Daoy (cell line): ENCODE data around the gene OVOL1. TPM values are rescaled to one million over a fixed set of nuclear protein-coding genes. Genes with fewer than 3 reads are reported as not detected.

Experiments used
- DNase-seq: peaks from one replicate; pipeline ENCODE4 v3.0.0-alpha.2; 2015; ENCODE audit warnings: low read depth
- total RNA-seq: library from RNA; depleted of rRNA; stranded (reverse); fragments of >200 nt; shearing (Covaris generic); gene quantifications from 2 replicates; pipeline ENCODE4 v1.2.3, GENCODE V29; 2014

OVOL1 gene
- total RNA-seq, 1 experiment from 2014 or later: not detected

DNA sequence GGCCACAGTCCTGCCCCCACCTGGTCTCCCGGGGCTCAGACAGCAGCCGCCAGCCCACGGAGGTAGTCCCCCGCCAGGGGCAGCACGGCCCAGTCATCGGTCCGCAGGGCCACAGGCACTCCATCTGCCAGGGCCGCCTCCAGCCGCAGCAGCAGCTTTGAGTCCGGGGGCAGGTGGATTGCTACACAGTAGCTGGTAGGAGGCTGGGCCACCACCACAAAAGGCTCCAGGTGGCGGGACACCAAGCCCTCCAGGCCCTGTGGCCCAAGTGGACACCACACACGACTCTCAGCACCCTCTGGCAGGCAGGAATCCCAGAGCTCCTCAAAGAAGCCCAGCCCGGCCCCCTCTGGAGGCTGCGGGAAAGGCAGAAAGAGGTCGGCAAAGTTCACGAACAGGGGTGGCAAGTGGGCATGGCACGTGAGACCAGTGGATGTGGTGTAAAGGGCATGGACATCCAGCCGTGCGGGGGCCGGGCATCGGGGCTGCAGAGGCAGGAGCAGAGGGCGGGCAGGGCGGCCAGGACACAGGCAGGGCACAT, 9.0 kb upstream of the OVOL1 start:
- no peak for DNase-seq

- DNase-seq: no peak
Observed at GRCh38 chr11:65778431-65778900, 8.4 kb upstream of the OVOL1 start.

GRCh38 chr11:65778901-65779668, 7.8 kb upstream of the OVOL1 start:
- DNase-seq: no peak

DNA sequence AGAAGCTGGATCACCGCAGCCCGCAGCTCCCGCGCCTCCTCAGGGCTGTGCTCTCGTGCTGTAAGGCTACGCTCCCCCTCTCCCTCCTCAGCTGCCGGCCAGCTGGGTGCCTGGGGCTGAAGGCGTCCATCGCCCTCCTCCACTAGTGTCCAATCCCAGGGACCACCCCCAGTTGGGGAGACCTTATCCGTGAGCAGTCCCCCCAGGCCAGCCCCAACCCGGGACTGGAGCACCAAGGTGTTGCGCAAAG, 7.3 kb upstream of the OVOL1 start:
- no peak for DNase-seq

DNA sequence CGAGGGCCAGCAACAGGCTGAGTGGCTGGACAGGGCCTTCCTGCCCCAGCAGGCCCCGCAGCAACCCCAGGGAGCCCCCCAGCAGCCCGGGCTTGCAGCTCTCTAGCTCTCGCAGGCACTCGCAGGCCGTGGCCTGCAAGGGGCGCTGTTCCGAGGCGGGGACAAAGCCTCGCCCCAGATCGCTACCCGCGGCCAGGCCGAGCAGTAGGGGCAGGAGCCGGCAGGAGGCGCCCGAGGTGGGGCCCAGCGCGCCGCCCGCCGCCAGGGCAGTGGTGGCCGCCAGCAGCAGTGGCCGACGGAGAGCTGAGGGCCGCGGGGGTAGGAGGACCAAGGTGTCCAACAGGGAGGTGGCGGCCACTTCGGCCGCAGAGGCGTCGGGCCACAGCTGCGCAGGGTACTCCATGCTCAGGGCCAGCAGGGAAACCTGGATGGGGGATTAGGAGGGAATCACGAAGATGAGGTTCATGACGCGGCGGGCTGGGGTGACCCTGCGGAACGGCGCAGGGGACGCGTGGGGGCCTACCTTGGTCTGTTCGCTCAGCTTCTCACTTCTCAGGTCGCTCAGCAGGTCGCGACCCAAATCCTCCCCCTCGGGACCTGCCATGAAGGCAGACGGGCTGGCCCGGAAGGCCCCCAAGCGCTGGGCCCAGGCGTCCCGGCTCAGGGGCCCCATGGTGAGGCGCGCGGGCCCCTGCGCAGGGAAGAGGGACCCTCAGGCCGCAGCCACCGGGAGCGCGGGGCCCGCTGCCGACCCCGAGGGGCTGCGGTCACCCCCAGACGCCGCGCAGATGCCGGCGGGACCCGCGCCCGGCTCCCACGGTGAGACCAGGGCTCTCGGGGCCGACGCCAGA, 6.7 kb upstream of the OVOL1 start:
- DNase-seq: peak; percentile 84

DNA sequence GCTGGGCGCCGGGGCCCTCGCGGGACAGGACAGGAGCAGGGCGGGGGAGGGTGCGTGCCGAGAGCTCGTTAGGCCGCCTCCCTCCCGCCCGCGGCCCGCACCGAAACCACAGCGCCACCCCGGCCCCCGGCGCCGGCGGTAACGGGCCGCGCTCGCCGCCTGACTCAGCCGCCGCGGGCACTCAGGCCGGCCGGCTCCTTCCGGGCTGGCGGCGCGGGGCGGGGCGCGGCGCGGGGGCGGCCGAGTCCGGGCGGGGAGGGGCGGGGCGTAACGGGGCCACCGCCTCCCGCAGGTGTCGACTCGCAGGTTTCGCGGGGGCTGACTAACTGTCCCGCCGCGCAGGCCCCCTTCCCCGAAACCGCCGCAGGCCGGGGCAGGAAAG, 6.1 kb upstream of the OVOL1 start, which contains the start of gene AP5B1:
Gene AP5B1, minus strand, starts transcription at position 207 of the 382 bp plus-strand sequence. CDS start 385 bp downstream, outside the sequence.
- DNase-seq: peak; percentile 85

GRCh38 chr11:65781152-65781961, 5.5 kb upstream of the OVOL1 start:
- no peak for DNase-seq

DNA sequence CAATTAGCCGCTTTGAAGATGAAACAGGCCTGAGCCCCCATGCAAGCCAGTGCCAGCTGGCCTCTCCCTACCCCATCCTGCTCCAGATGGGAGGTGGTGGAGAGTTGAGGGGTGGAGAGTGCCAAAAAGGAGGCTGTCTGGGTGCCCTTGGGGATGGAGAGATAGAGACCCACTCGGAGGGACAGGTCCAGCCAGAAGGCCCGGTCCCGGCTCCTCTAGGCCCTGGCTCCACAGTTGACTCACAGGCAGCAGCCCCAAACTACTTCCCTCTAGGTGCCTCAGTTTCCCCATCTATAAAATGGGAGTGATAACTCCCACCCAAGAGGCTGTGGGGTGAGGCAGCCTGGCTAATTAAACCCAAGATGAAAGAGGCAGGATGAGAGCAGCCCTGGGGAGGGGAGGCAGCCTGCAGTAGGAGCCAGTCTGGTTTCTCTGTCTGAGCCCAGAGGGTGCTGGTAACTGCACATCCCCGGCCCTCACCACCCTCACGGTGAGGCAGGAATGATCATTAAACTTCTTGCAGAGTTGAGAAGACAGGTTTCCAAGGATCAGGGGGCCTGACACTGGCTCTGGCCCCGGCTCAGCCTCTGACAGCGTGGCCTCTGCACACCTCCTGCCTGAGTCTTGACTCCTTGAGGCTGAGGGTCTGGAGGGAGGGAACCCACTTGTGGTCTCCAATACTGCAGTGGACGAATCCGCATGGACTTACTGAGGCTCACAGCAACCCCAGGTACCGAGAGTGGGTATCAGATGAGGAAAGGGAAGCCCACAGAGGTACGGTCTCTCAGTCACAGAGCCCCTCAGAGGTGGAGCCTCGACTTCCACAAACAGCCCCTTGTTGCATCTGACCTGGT, 4.7 kb upstream of the OVOL1 start:
- DNase-seq: no peak

- DNase-seq: no peak
Observed at GRCh38 chr11:65782816-65783228, 4.0 kb upstream of the OVOL1 start.

DNA sequence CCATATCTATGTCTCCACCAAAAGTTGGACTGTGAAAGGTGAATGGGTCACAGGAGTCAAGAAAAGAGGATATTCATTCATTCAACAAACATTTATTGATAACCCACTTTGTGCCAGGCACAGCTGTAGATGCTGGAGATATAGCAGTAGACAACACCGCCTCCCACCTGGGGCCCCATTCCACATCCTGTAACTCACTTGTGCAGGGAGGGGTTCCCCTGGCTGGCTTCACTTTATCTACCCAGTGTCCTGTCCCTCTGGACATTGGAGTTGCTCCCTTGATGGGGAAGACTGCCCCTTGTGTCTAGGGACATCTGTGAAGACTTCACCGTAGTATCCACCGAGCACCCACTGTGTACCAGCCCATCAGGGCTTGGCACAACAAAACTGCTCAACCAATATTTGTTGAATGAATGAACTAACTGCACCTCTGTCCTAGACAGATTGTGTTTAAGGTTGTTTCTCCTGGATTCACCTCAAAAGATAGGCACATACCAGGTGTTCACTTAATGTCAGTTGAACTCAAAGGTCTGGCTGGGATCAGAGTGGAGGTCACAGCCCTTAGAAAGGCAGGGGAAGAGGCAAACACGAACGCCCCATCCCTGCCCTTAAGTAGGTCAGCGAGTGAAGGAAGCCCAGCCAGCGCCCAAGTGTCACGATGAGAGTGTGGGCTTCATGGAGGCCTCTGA, 1.4 kb upstream of the OVOL1 start:
- DNase-seq: no peak

GRCh38 chr11:65786008-65786785, 666 bp upstream of the OVOL1 start:
- DNase-seq: no peak

DNA sequence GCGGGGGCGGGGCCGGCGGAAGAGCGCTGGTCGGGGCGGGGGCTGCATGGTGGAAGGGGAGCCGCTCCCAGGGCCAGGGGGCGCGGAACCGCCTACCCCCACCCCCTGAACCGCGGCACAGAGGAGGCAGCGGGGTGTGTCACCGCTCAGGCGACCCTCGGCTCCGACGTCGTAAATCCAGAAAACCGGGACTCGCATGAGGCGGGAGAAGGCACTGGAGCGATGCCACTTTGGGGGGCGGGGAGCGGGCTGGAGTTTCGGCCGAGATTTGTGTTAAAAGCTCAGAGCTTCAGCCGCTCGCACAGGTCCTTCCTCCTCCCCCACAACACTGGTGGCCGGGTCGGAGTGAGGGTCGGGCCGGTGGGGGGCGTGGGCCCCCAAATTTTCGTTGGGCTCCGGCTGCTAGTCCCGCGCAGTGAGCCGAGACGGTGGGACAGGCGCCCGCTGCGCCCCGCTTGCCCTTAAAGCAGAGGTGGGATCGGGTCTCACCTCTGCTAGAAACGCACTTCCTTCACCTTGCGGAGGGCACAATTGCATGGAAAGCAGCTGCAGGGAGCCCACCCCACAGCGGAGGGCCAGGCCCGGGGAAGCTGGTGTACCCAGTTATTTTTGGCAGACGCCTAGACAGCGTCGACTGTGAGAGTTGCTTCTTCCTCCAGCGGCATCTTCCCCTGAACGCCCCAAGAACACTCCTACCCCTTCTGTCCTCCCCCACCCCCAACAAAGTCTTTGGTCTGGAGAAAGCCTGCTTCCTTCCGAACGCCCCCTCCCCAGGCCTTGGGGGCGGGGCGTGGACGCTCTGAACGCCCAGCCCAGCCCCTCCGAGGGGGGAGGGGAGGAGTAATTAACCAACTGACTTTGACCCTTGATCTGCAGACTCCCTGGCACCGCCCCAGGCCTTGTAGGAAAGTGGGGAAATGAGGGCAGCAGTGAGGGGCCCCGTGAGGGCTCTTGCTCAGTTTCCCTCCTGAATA, 1.1 kb downstream of the OVOL1 start:
- DNase-seq: no peak

DNA sequence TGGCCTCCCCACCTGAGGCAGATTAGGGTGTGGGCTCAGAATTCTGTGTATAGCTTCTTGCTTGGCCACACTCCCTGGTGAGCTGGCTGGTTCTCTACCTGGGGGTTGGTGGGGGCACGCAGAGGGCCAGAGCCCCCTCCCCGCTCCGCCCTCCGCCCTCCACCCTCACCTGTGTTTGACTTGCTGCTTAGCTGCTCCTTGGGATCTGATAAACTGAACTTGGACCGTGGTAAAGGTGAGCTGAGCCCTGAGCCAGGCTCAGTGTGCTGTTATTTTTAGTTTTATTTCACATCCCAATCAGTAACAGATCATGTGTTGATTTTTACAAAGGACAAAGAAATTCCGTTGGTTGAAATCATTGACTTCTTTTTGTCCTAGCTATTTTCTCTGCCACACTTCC, 2.0 kb downstream of the OVOL1 start:
- no peak for DNase-seq

DNA sequence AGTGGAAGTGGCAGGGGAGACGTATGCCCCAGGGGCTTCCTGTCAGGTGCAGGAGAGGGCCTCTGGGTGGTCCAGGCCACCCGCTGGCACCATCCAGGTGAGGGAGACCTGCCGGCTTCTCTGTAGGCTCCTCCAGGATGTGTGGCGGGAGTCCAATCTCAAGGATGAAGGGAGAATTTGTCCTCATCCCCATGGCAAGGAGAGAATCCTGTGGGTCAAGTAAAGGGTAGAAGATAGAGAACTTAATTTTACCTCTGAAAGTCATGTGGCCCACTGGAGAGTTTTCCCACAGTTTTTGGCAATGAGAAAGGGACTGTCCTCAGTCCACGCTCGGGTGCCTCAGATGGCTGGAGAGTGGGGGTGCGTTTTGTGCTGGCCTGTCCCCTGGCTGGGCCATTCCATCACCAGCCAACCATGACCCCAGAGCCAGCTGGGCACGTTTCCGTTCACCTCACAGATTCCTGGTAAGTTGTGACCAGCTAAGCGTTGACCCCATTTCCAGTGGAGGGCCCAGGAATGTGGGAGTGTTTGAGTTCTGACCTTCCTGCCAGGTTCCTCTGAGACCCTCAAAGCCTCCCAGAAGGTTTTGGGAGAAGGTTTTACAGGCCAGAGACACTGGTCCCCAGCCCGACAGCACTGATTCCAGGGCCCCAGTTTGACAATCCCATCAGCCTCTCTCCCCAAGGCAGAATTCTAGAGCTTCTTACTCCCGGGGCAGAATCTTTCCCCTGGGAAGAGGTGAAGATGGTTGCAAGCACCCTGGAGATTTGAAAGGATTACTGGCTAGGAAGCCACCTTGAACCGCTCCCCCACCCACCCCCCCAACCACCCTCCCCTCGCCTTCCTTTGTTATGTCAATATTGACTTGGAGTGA, 2.6 kb downstream of the OVOL1 start:
- DNase-seq: no peak

DNA sequence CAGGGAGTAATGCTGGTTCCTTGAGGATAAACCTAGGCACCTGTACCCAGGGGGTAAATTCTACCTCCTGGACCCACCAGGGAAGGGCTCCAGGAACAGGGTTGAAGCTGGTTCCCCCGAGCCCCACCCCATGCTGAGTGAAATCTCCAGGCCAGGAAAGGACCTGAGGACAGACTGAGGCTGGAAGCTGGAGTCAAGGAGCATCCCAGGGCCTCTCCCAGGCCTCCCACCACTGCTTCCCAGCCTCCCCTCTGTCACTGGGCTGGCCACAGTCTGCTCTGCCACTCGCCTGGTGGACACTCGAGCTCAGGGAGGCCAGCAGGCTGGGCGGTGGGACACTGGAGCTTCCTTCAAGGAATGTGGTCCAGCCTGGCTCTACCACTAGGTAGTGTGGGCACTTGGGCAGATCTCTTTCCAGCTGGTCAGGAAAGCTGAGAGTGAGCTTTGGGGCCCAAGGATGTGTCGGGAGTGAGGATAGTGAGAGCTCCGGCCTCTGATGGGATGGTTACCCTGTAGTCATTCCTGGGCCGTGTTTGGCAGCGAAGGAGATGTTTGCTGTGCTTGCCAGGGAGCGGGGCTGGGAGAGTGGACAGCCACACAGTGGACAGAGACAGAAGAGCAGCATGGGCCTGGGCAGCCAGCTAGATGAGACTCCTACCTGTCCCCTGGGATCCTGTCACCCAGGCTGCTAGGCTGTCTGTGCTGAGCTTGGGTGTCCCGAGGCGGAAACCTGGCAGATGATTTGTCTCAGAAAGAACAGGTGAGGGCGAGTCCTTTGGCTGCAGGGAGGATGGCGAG, 3.4 kb downstream of the OVOL1 start:
- no peak for DNase-seq

DNA sequence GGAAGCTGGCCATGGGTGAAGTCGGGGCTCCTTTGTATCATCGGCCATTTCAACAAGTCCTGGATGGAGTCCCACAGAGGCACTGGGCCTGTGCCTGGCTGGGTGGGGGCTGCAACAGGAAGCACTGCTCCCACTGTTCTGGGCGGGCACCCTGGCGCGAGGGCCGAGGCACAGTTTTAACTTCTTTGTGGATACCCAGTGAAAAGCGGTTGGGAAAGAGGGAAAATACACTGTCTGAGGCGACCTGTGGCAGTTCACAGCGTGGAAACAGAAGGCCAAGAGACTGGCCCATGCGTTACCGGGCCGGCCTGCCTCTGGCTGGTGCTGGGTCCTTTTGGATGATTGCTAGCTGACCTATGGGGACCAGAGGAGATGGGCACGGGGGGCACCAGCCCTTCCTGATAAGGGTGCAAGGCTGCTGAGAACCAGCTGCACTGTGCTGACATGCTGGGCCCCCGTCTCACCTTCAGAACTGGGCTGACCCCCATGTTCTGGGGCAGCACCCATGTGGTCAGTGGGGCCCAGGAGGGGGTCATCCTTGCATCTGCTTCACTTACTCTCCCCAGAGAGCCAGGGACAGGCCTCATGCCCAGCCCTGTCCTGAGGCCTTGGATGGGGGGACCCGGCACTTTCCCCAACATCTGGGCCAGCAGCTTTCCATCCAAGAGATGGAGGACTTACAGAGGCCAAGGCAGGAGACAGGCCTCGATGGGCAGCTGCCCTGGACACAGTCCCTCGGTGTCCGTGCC, 4.2 kb downstream of the OVOL1 start:
- no peak for DNase-seq
